Measurements from ENCODE around the gene CD5L.

Gene CD5L

DNA sequence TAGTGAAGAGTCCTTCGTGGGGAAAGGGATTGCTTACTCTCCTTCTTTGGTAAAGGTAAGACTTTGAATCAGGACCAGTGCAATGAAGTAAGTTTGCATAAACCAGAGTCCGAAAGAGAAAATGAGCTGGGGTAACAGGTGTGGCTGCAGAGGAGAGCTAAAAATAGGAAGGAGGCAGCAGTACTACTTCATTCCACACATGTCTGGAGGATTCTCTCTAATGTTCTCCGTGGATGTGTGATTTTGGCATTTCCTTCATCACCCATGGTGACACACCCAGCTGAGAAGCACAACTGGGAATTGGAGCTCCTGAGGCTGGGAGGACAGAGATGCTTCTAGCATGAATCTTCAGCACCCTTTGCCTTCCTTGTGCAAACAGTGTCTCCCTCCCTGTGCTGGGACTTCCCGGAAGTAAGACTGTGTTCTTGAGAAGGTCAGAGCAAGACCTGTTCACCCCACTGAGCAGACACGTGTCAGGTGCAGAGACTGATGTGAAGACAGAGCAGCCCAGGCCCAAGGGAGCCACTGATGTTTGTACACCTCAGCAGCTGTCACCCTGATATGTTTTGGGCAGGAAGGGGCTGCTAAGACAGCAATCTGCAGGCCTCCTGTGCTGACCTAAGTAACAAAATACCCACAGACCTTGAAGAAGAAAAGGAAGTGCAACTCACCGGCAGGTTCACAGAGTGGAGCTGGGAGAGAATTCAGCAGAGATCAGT is 35.0 kb downstream of the CD5L start:
- no peak for DNase-seq

DNA sequence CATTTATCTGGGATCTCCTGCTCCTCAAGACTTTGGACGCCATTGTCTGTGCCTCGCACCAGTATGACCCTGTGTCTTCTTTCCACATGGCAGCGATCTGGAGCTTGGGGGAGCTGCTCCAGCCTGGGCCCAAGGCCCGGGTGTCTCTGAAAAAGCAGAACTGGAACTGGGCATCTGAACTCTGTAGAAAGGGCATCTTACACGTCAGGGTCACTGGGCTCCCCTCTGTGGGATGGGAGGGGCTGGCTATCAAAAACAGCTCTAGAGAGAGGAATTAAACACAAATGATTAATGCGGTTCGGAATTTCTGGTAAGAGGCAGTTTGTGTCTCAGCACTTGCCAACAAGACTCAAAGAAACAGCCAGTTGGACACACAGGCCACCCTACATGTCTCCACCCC is 37.8 kb downstream of the CD5L start:
- peak; percentile 87 for DNase-seq

DNA sequence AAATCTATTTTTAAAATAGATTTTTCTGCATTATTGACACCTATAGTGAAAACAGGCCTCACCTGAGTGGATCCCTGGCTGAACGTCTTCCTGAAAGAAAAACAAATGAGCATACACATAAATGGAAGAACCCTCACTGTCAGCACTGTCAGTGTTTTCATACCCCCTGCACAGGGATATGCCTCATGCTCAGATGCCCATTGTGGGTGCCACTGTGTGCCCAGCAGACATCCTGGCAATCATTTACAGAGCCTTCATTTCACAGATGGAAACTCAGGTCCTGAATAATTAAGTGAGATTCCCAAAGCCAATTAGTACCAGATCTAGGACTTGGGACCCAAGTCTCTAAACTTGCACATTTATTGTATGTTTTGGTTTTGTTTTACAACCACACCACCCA is 41.6 kb downstream of the CD5L start:
- DNase-seq = no peak

DNA sequence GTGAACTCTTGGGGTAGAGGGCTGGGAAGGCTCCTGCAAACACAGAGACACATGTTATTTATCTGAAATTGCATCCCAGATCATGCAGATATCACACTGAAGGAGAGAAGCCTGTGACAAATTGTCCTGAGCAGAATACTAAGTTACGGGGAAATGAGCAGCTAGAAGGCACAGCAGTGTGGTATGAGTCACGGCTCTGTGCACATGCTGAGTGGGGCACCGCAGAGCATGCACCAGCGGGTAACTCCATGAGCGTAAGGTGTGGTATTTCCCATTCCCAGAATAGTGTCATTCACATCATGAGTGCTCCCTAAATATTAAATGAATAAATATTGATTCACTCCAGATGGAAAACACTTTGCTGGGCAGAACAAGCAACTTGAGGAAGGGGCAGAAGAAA is 43.4 kb downstream of the CD5L start:
- DNase-seq = no peak

GRCh38 chr1:157785248-157785647 is 56.4 kb downstream of the CD5L start:
- no peak for DNase-seq

GRCh38 chr1:157784801-157785200 is 56.8 kb downstream of the CD5L start:
- DNase-seq = no peak

GRCh38 chr1:157782931-157783330 is 58.7 kb downstream of the CD5L start:
- DNase-seq = peak; percentile 37

GRCh38 chr1:157781048-157781447 is 60.6 kb downstream of the CD5L start:
- no peak for DNase-seq

All from MV-4-11 (cell line).